ENCODE data around the gene USP22. TPM values are rescaled to one million over a fixed set of nuclear protein-coding genes. Genes with fewer than 3 reads are reported as not detected.
A peak's percentile ranks its signal among the peaks of the same experiment; 100 is the strongest.

The USP22 gene
- total and polyA plus RNA-seq, 2 of the 8 experiments (the other 6 are each of a cell fraction or from before 2014, with no cell fraction given), result 221 to 316 TPM

DNA sequence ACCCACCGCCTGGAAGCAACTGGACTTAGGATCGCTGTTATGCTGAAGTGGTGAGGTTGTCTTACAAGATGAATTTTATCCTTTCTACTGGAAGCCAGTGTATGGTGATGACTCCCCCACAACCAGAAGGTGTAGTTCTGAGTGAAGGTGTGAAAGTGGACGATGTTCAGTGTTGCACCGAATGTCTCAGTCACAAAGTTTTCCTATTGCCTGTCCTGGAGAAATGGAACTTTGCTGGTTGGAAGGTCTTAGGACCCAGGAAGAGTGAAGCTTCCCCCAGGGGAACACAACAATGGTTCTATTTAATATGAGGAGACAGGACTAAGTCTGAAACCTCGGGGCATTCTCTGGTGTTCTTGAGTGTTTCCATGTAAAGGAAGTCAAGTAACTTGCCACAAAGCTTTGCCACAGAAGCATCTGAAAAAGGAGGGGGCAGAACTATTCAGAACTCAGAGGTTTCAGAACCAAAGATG lies 44.2 kb downstream of the USP22 start:
- ChIA-PET POLR2A (ENCODE audit: partially characterized antibody) (interaction anchor here (0.7 to 2.2 kb wide), 11 partner anchors 8 to 147 kb away, joined by 3 to 10 read pairs (median 4); partner anchors contain the start of gene USP22), CTCF (ENCODE audit: partially characterized antibody) (interaction anchor here (0.9 to 1.0 kb wide), 2 partner anchors 11 to 13 kb away, joined by 3 to 5 read pairs; no protein-coding TSS in a partner anchor)
- no peaks in the 10 kb centered on the region for H3K27me3 ChIP-seq (replicated peaks in 1 of 4; ENCODE audit: control insufficient read depth in 3 of 4, extremely low read depth in 1 of 4, insufficient read depth in 3 of 4, low read length in 3 of 4)
- H3K79me2 ChIP-seq (ENCODE audit: control insufficient read depth in 1 of 2, insufficient read depth in 2 of 2, low read length in 2 of 2), result peaks cover 0 to 3% of the 10 kb centered on the region in 2 experiments; a peak in 2 of 4 replicates
- no peak overlapping the region for H2BK20ac ChIP-seq (ENCODE audit: low read length)
- DNase-seq (ENCODE audit: low read depth in 1 of 2, low spot score in 2 of 2), result no peak
- H2AFZ ChIP-seq (ENCODE audit: low read length), result no peak overlapping the region
- H2BK5ac ChIP-seq (ENCODE audit: low read depth, low read length), result peak overlapping the region; percentile 1; the same call in 1 of the 2 replicates
- FAIRE-seq, result no peak
- H3K4me2 ChIP-seq (ENCODE audit: insufficient read depth in 1 of 2, low read depth in 2 of 2, low read length in 2 of 2), result no peak overlapping the region
- TF ChIP-seq CTBP2 (IDR thresholded peaks at IDR 0.05; ENCODE audit: borderline replicate concordance, insufficient read depth, insufficient read length, low read length) (no peak), CREB1 (IDR thresholded peaks at IDR 0.05) (no peak), BCL11A (IDR thresholded peaks at IDR 0.05; ENCODE audit: low read depth in 2 of 2, low read length in 2 of 2) (no peak), POLR2A (IDR thresholded peaks at IDR 0.05; ENCODE audit: control extremely low read depth in 1 of 2, low read depth in 2 of 2, low read length in 2 of 2) (peak in 1 of 2 experiments; percentile 52; a peak in 1 of 3 replicates), POLR2AphosphoS5 (IDR thresholded peaks at IDR 0.05; ENCODE audit: low read depth, low read length) (0 out of 2 replicates have a peak, but pooled peaks have one; percentile 4)
- H2BK120ac ChIP-seq (replicated peaks; ENCODE audit: low read depth, low read length), result no peak overlapping the region
- no peak overlapping the region for H2AK5ac ChIP-seq (ENCODE audit: low read depth, low read length)
- H3K18ac ChIP-seq (ENCODE audit: extremely low read depth, low read length), result no peak overlapping the region
- no peak overlapping the region for H4K5ac ChIP-seq (ENCODE audit: insufficient read length, low read depth, low read length)
- no peak overlapping the region for H2BK15ac ChIP-seq (ENCODE audit: low read length)
- H3K79me1 ChIP-seq (ENCODE audit: low read depth, low read length), result peaks cover 2% of the 10 kb centered on the region
- H3K9me3 ChIP-seq (ENCODE audit: insufficient read depth in 2 of 2, low read depth in 1 of 2, low read length in 1 of 2), result peaks cover 0 to 5% of the 10 kb centered on the region in 2 experiments; a peak in 1 of 4 replicates
- H4K91ac ChIP-seq (replicated peaks; ENCODE audit: insufficient read length, low read length), result no peak overlapping the region
- H3K56ac ChIP-seq (replicated peaks; ENCODE audit: insufficient read length, low read depth, low read length), result no peak overlapping the region
- H3K23me2 ChIP-seq (ENCODE audit: low read depth, low read length), result no peaks in the 10 kb centered on the region
- WGBS, 2 experiments (ENCODE audit: extremely low coverage in 1 of 2, insufficient coverage in 1 of 2, insufficient read length in 1 of 2, insufficient replicate concordance in 2 of 2, low coverage in 1 of 2, low lambda C conversion rate in 2 of 2, missing lambda C conversion rate in 1 of 2), result 96% methylated on average over 5 of the region's 5 CpGs; no CpG with 5 or more reads in 1 of the 2 experiments
- no peak overlapping the region for H3K27ac ChIP-seq (ENCODE audit: low read depth, low read length)
- H2BK12ac ChIP-seq (ENCODE audit: low read depth, low read length), result no peak overlapping the region
- H3K9ac ChIP-seq (replicated peaks in 1 of 4; ENCODE audit: extremely low read depth in 1 of 4, low read depth in 3 of 4, low read length in 3 of 4), result no peak overlapping the region
- H3K36me3 ChIP-seq (ENCODE audit: control insufficient read depth in 2 of 4, insufficient read depth in 4 of 4, low read length in 3 of 4), result peaks cover 14 to 38% (median 24%) of the 10 kb centered on the region in 4 experiments
- peaks cover 17 to 25% of the 10 kb centered on the region in 2 experiments for H4K20me1 ChIP-seq (replicated peaks in 1 of 2; ENCODE audit: control insufficient read depth in 1 of 2, insufficient read depth in 2 of 2, low read length in 2 of 2)
- H3K4ac ChIP-seq (replicated peaks; ENCODE audit: insufficient read length, low read depth, low read length), result no peak overlapping the region
- H4K8ac ChIP-seq (ENCODE audit: extremely low read depth, insufficient read depth, low read length), result no peak overlapping the region
- no peak overlapping the region for H3K14ac ChIP-seq (ENCODE audit: insufficient read length)
- peaks cover 0 to 4% (median 0%) of the 10 kb centered on the region in 4 experiments; a peak in 1 of 7 replicates for H3K4me1 ChIP-seq (replicated peaks in 1 of 4; ENCODE audit: control insufficient read depth in 3 of 4, insufficient read depth in 4 of 4, low read length in 3 of 4)
- H3K4me3 ChIP-seq (ENCODE audit: extremely low read depth in 1 of 4, insufficient read depth in 2 of 4, low read depth in 3 of 4, low read length in 4 of 4), result no peak overlapping the region
- H3K23ac ChIP-seq (ENCODE audit: insufficient read length), result no peak overlapping the region

All from H1 (cell line).